D721Med (cell line): ENCODE results near the gene CHRM1.

Source experiments
- DNase-seq: peaks from one replicate; pipeline ENCODE4 v3.0.0; 2011; ENCODE audit warnings: low spot score; ENCODE audit not compliant: insufficient read length
- FAIRE-seq: peaks from 2 replicates; lab custom pipeline; 2011; peaks lifted over from hg19 to GRCh38; lab: Jason Lieb, UNC
- CTCF ChIP-seq: IDR thresholded peaks from 2 replicates; pipeline ENCODE4 v1.5.1; 2012; ENCODE audit warnings: mild to moderate bottlenecking, control low read depth; ENCODE audit not compliant: insufficient read depth; ENCODE audit errors: missing control alignments

The CHRM1 gene

GRCh38 chr11:62919898-62920640 is 1.1 kb downstream of the CHRM1 start:
- DNase-seq = no peak
- no peak for TF ChIP-seq CTCF
- no peak for FAIRE-seq

GRCh38 chr11:62919476-62919875 is 1.7 kb downstream of the CHRM1 start:
- FAIRE-seq = no peak
- DNase-seq = no peak
- no peak for TF ChIP-seq CTCF

DNA sequence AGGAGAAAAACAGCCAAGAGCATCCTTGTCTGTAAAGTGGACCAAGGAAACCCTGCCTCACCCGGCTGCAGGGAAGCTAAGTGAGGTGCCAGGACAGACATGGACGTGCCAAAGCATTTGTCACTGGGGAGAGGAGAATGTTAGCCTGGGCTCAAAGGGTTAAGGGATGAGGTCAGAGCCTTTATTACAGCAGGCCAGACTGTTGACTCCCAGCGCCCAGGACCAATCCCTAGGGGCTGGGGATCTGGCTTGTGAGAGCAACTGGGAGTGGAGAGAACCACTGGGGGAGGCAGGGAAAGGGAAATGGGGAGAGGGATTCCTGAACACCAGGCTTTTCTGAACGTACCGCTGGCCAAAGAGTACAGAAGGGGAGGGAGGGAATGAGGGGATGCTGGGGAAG is 2.6 kb downstream of the CHRM1 start:
- FAIRE-seq (no peak), DNase-seq (no peak)
- TF ChIP-seq CTCF = no peak

- FAIRE-seq (no peak), DNase-seq (no peak)
- no peak for TF ChIP-seq CTCF
These were observed 3.2 kb downstream of the CHRM1 start for GRCh38 chr11:62917906-62918502.

DNA sequence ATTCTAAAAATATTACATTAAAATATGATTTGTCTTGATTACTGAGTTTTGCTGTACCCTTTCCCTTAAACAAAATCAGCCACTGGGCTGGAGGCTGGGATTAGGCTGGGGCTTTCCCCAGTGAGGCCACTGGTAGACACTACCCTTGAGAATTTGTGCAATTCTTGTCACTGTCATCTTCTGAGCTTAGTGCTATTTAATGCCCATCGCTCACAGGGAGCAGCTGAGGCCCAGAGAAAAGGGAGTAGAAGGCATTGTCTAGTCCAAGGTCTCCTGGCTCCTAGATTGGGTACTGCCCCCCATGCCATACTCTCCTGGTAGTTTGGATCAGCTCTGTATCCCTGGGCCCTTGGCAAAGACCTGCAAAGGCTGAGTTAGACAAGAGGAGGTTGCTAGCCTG is 6.7 kb downstream of the CHRM1 start:
- DNase-seq = no peak
- no peak for TF ChIP-seq CTCF
- FAIRE-seq = no peak

GRCh38 chr11:62912268-62912667 is 8.9 kb downstream of the CHRM1 start:
- no peak for DNase-seq
- no peak for FAIRE-seq
- TF ChIP-seq CTCF = no peak
